CD1c-positive myeloid dendritic cell (primary cell): ENCODE measurements around the gene RNU2-1.
"Not testable (repeated sequence)": the region's sequence is repeated elsewhere in the genome, so short reads cannot be mapped to it uniquely, and the experiment has no call there.

ENCODE experiments used
- DNase-seq: peaks from one replicate; pipeline ENCODE4 v3.0.0-alpha.2; 2016; ENCODE audit errors: extremely low spot score

The RNU2-1 gene

DNA sequence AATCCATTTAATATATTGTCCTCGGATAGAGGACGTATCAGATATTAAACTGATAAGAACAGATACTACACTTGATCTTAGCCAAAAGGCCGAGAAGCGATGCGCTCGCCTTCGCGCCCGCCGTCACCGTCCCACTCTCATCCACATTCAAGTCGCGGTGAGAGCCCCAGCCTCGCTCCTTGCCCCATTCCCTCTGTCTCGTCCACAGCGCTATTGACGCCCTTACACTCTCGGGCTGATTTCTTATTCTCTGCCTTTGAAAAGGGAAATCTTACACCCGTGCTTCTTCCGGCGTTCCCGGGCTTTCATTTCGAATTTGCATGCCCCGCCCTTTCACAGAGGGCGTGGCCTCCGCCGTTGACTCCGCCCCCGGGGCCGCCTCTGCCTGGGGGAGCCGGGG, at the start of gene RNU2-1:
RNU2-1 (minus strand) TSS at position 101 of the 400 bp plus-strand sequence.
- DNase-seq: not testable (repeated sequence)

DNA sequence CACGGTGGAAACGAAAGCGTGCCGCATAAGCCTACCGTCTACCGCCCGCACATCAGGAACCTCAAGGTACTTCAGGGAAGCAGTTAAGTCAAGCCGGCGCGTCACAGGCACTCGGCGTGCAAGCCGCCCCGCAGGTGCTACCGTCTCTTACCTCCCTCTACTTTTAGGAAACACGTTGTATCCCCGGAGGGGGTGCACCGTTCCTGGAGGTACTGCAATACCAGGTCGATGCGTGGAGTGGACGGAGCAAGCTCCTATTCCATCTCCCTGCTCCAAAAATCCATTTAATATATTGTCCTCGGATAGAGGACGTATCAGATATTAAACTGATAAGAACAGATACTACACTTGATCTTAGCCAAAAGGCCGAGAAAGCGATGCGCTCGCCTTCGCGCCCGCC, 39.1 kb upstream of the RNU2-1 start:
- not testable (repeated sequence) for DNase-seq

DNA sequence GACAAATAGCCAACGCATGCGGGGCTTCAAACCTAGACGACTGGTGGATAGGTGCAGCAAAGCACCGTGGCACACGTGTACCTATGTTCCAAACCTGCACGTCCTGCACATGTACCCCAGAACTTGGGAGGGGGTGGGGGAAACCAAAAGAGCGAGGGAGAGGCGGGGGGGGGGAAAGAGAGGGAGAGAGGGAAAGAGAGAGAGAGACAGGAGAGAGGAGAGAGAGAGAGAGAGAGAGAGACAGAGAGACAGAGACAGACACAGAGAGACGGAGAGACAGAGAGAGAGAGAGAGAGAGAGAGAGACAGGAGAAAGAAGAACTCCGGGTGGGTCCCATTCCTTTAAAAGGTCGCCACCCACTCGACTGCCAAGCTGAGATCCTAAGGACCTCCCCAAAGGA, 38.7 kb upstream of the RNU2-1 start:
- not testable (repeated sequence) for DNase-seq

DNA sequence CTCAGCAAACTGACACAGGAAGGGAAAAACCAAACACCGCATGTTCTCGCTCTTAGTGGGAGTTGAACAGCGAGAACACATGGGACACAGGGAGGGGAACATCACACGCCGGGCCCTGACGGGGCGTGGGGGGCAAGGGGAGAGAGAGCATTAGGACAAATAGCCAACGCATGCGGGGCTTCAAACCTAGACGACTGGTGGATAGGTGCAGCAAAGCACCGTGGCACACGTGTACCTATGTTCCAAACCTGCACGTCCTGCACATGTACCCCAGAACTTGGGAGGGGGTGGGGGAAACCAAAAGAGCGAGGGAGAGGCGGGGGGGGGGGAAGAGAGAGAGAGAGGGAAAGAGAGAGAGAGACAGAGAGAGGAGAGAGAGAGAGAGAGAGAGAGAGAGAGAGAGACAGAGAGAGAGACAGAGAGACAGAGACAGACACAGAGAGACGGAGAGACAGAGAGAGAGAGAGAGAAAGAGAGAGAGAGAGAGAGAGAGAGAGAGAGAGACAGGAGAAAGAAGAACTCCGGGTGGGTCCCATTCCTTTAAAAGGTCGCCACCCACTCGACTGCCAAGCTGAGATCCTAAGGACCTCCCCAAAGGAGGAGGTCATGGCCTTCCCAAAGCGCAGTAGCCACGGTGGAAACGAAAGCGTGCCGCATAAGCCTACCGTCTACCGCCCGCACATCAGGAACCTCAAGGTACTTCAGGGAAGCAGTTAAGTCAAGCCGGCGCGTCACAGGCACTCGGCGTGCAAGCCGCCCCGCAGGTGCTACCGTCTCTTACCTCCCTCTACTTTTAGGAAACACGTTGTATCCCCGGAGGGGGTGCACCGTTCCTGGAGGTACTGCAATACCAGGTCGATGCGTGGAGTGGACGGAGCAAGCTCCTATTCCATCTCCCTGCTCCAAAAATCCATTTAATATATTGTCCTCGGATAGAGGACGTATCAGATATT, 37.1 kb upstream of the RNU2-1 start:
- not testable (repeated sequence) for DNase-seq

DNA sequence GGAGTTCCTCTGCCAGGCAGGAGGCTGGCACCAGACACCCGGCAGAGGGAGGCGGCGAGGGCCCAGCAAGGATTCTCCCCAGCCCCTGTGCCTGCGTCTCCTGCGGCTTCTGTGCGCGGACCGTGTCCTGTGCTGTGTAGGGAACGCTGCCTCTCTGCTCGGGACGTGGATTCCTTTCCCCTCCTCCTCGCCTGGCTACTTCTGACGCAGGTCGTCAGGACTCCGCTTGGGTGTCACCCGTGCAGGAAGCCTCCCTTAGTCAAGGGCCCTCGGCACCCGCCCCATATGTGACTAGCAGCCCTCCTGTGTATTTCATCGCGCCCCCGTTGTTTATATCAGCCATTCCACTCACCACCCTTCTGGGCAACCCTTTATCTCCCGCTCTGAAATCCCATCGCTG, 12.7 kb upstream of the RNU2-1 start:
- DNase-seq: not testable (repeated sequence)

DNA sequence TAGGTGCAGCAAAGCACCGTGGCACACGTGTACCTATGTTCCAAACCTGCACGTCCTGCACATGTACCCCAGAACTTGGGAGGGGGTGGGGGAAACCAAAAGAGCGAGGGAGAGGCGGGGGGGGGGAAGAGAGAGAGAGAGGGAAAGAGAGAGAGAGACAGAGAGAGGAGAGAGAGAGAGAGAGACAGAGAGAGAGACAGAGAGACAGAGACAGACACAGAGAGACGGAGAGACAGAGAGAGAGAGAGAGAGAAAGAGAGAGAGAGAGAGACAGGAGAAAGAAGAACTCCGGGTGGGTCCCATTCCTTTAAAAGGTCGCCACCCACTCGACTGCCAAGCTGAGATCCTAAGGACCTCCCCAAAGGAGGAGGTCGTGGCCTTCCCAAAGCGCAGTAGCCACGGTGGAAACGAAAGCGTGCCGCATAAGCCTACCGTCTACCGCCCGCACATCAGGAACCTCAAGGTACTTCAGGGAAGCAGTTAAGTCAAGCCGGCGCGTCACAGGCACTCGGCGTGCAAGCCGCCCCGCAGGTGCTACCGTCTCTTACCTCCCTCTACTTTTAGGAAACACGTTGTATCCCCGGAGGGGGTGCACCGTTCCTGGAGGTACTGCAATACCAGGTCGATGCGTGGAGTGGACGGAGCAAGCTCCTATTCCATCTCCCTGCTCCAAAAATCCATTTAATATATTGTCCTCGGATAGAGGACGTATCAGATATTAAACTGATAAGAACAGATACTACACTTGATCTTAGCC, 7.0 kb upstream of the RNU2-1 start:
- not testable (repeated sequence) for DNase-seq

DNA sequence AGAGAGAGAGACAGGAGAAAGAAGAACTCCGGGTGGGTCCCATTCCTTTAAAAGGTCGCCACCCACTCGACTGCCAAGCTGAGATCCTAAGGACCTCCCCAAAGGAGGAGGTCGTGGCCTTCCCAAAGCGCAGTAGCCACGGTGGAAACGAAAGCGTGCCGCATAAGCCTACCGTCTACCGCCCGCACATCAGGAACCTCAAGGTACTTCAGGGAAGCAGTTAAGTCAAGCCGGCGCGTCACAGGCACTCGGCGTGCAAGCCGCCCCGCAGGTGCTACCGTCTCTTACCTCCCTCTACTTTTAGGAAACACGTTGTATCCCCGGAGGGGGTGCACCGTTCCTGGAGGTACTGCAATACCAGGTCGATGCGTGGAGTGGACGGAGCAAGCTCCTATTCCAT, 5.8 kb upstream of the RNU2-1 start:
- DNase-seq: not testable (repeated sequence)

DNA sequence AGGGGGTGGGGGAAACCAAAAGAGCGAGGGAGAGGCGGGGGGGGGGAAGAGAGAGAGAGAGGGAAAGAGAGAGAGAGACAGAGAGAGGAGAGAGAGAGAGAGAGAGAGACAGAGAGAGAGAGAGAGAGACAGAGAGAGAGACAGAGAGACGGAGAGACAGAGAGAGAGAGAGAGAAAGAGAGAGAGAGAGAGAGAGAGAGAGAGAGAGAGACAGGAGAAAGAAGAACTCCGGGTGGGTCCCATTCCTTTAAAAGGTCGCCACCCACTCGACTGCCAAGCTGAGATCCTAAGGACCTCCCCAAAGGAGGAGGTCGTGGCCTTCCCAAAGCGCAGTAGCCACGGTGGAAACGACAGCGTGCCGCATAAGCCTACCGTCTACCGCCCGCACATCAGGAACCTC, 514 bp downstream of the RNU2-1 start:
- not testable (repeated sequence) for DNase-seq

DNA sequence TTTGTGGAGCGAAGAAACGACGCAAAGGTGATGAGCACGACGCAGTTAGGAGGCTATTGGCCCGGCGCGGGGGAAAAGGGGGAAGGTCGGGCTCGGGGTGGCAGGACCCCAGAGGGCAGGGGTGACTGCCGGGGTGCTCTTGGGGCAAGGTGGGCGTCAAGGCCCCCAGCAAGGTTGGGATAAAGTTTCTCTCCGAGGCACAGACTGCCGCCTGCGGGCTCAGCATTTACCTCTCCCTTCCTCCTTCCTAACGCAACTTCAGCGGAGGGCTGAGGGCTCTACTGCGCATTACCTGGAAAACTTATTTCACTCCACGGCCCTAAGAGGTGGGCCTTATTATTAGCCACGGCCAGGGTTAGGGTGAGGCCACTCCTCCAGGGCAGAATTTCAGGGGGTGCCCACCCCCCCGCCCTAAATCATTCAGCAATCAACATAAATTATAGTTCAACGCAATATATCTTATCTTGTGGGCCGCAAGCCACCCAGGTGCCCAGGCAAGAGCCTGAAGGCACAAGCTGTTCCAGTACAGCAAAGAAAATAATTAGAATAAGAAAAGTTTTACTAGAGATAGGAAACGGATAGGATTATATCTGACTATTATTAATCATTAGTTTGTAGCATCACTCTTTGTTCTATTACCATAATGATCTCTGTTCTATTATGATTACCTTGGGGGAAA, 1.6 kb downstream of the RNU2-1 start:
- peak; percentile 1 for DNase-seq

GRCh38 chr17:43231205-43232020, 2.4 kb downstream of the RNU2-1 start:
- DNase-seq: not testable (repeated sequence)

DNA sequence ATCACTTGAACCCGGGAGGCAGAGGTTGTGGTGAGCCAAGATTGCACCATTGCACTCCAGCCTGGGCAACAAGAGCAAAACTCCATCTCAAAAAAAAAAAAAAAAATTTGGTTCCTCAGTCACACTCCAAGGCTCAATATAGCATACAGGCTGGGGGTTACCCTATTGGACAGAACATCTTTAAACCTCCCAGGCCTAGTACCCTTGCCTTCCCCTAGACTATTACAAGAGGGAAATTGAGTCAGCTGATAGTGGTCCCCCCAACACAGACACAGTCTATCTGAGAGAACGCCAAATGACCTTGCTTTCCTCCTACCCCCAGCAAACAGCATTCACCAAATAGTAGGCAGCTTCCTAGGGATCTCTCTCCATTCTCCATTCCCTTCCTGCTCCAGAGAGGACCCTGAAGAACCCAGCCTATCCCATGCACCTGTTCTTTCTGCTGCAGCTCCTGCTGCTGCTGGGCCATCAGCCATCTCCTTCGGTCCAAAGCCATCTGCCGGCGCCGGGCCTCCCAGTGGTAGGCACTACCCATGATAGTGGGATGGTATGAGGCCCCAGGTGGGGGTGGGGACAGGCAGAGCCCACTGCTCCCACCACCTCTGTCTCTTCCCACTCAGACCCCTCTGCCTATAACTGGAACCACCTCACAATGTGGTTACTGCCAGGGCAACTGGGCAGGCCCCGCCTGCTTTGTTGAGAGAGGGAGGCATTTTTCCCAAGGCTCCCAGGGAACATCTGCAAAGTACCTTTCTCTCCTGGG, 5.6 kb downstream of the RNU2-1 start, which contains the start of gene CCDC200:
CCDC200 (minus strand) TSS at position 604 of the 763 bp plus-strand sequence; CDS start at position 535, 69 bp downstream.
- not testable (repeated sequence) for DNase-seq

DNA sequence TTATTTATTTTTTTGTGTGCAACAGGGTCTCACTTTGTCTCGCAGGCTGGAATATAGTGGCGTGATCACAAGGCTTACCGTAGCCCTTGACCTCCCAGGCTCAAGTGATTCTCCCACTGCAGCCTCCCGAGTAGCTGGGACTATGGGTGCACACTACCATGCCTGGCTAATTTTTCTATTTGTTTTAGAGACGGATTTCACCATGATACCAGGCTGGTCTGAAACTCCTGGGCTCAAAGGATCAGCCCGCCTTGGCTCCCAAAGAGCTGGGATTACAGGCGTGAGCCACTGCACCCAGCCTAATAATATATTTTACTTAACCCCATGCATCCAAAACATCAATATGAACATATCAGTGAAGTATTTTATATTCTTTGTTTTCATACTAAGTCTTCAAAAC, 7.4 kb downstream of the RNU2-1 start:
- no peak for DNase-seq

DNA sequence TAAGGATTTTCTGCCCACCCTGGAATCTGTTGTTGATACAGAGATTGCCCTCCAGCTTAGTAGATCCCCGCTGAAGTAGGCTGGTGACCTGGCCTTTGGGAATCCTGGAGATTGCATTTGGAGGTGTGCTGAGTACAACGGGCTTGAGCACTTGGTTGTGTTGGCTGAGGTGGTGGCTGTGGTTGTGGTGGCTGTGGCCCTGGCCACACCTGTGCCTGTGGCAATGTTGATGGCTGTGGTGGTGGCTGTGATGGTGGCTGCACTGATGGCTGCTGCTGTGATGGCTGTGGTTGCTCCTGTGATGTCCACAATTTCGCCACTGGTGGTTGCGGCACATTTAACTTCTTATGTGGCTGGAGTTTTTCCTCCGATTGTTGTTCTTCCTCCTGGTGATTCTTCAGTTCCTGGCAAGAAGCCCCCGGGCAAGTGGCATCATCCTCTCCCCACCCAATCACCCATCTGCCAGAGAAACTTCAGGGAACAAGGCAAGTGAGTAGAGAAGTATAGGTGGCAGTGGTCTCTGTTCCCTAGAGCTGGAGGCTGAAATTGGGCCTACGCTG, 9.6 kb downstream of the RNU2-1 start:
- no peak for DNase-seq

GRCh38 chr17:43220511-43221125, 13.2 kb downstream of the RNU2-1 start:
- DNase-seq: no peak

DNA sequence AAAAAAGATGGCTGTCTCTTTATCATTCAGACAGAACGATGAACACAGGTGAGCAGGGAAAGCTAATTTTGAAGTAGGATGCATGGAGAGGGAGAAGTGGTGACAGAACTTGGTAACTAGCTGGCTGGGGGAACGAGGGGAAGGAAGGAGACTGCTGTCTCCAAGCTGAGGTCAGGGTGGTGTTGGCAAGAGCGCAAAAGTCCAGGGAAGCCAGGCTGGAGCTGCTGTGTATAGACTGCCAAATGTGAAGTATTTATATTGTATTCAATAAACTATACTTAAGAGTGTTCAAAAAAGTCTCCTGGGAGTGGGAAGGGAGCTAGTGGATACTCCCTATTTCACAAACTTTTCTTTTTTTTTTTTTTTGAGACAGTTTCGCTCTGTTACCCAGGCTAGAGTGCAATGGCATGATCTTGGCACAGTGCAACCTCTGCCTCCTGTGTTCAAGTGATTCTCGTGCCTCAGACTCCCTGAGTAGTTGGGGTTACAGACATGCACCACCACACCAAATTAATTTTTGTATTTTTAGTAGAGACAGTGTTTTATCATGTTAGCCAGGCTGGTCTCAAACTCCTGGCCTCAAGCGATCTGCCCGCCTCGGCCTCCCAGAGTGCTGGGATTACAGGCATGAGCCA, 13.9 kb downstream of the RNU2-1 start:
- DNase-seq: no peak

DNA sequence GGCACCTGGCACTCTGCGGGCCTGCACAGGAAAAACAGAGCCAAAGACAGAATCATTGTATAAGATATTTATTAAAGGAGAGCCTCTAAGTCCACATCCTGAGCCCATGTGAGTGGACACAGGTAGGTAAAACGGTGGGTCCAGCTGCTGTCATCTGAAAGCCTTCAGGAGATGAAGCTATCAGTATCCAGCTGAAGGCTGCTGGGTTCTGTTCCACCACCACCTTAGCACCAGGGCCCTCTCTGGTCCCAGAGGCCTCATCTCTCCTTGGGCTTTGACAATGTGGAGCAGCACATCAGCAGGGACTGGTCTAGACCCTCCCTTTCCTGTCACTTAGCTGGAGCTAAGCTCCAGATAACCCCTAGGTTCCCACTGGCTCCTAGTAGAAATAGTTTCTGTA, 14.8 kb downstream of the RNU2-1 start:
- DNase-seq: no peak

GRCh38 chr17:43217614-43218087, 16.1 kb downstream of the RNU2-1 start:
- DNase-seq: no peak

DNA sequence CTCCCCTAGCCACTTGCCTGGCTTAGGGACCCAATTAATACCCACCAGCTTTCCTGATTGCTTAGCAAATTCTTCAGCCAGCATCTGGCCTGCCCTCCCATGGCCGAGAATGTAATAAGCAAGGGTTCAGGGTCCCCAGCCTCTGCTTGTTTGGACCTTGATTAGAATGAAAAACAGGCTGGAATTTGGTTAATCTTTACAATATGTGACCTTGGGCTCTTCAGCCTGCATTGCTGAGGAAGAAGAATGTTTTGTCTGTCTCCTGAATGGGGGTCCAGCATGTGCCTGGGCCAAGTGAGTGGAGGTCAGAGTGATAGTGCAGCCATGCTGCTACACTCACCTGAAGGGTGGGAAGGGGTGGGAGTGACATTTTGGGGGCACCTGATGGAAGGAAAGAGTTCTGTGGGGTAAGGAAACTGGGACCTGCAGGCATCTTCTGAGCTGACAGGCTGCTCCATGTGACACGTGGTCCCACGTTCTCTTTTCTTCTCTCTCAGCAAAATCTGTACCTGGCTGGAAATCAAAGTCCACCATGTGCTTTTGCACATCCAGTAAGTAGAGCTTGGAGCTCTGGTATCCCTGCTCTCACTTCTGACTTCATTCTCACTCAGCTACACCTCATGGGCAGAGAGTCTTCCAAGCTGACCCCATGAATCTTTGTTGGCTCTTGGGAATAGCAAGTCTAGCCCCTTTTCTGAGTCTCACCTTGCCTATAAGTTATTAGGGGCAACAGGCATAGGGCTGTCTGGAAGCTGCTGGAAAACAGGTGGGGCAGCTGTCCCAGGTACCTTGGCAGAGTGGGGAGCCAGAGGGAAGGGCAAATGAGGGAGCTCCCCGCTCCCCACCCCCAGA, 16.8 kb downstream of the RNU2-1 start:
- DNase-seq: no peak
